Suprapubic skin (tissue), 4 donors: ENCODE data around the gene FBXL13. TPM values are rescaled to one million over a fixed set of nuclear protein-coding genes. Genes with fewer than 3 reads are reported as not detected.

Source experiments
- DNase-seq, 2 donors: peaks; one replicate each; pipeline ENCODE4 v3.0.0-alpha.2; 2019; ENCODE audit warnings: low spot score in 2 of 2
- H3K27ac ChIP-seq: fragments of 200-600 bp; sonication (generic); one replicate; pipeline ENCODE4 v1.5.1; 2019
- H3K27me3 ChIP-seq: fragments of 200-600 bp; sonication (generic); one replicate; pipeline ENCODE4 v1.5.1; 2019
- H3K36me3 ChIP-seq: fragments of 200-600 bp; sonication (generic); one replicate; pipeline ENCODE4 v1.5.1; 2019
- H3K4me1 ChIP-seq: fragments of 200-600 bp; sonication (generic); one replicate; pipeline ENCODE4 v1.5.1; 2019
- H3K4me3 ChIP-seq: fragments of 200-600 bp; sonication (generic); one replicate; pipeline ENCODE4 v1.5.1; 2019; ENCODE audit warnings: mild to moderate bottlenecking
- H3K9me3 ChIP-seq: fragments of 200-600 bp; sonication (generic); one replicate; pipeline ENCODE4 v1.5.1; 2019
- EP300 ChIP-seq: sonication (generic); formaldehyde crosslinking; IDR thresholded peaks from one replicate; pipeline ENCODE4 v1.6.1; 2017; ENCODE audit warnings: antibody characterized with exemption
- POLR2A ChIP-seq, 2 donors: fragments of 450-650 bp; IDR thresholded peaks; one replicate each; pipeline ENCODE4 v1.6.1; 2017; ENCODE audit warnings: antibody characterized with exemption in 2 of 2, mild to moderate bottlenecking in 2 of 2, moderate library complexity in 2 of 2
- POLR2AphosphoS5 ChIP-seq, 3 donors: sonication (generic); formaldehyde crosslinking; IDR thresholded peaks; one replicate each; pipeline ENCODE4 v1.6.1; 2017; ENCODE audit warnings: antibody characterized with exemption in 3 of 3
- WGBS: methylation state at CpG from one replicate; pipeline ENCODE4 v1.1.5; 2018; 5-methylcytosine and 5-hydroxymethylcytosine counted together
- total RNA-seq, 4 donors: library from RNA; depleted of rRNA; stranded (reverse); fragments of >200 nt; gene quantifications; one replicate each; pipeline ENCODE4 v1.1.0, GENCODE V29; 2016
- TF ChIP-seq, protein P1 (sequence below), 2 donors: fragments of 200-600 bp in 1 of 2; fragments of 450-650 bp in 1 of 2; sonication (generic) in 1 of 2; IDR thresholded peaks; one replicate each; pipeline ENCODE4 v1.5.1; 2016 to 2019; ENCODE audit warnings: antibody characterized with exemption in 2 of 2, mild to moderate bottlenecking in 1 of 2, moderate library complexity in 1 of 2

FBXL13 gene
- total RNA-seq, 4 donors from 2014 or later, result 0.30 to 1.4 (median 0.81) TPM

DNA sequence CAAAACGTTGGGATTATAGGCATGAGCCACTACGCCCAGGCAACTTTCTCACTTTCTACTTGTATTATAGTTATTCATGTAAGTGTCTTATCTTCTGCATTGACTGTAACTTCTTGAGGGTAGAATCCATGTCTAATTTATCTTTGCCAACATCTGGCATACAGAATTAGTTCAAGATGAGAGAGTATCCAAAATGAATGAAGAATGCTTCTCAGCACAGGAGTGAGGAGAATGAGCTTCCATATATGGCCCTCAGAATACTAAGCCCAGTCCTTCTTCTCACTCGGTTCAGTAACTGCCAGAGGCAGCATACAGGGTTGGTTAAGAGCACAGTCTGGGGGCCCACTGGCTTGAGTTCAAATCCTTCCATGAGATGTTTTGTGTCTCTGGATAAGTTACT lies 236.8 kb downstream of the FBXL13 start:
- peaks cover 13% of the 10 kb centered on the region for H3K4me1 ChIP-seq
- no peak overlapping the region for H3K27ac ChIP-seq
- no peaks in the 10 kb centered on the region for H3K9me3 ChIP-seq
- TF ChIP-seq POLR2A (IDR thresholded peaks at IDR 0.05) (no peak), EP300 (no peak), POLR2AphosphoS5 (IDR thresholded peaks at IDR 0.05) (no peak)
- TF ChIP-seq, protein P1, sequence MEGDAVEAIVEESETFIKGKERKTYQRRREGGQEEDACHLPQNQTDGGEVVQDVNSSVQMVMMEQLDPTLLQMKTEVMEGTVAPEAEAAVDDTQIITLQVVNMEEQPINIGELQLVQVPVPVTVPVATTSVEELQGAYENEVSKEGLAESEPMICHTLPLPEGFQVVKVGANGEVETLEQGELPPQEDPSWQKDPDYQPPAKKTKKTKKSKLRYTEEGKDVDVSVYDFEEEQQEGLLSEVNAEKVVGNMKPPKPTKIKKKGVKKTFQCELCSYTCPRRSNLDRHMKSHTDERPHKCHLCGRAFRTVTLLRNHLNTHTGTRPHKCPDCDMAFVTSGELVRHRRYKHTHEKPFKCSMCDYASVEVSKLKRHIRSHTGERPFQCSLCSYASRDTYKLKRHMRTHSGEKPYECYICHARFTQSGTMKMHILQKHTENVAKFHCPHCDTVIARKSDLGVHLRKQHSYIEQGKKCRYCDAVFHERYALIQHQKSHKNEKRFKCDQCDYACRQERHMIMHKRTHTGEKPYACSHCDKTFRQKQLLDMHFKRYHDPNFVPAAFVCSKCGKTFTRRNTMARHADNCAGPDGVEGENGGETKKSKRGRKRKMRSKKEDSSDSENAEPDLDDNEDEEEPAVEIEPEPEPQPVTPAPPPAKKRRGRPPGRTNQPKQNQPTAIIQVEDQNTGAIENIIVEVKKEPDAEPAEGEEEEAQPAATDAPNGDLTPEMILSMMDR (IDR thresholded peaks at IDR 0.05), result no peak
- no peak for DNase-seq
- WGBS, result 69% methylated on average over 3 of the region's 3 CpGs
- no peaks in the 10 kb centered on the region for H3K36me3 ChIP-seq
- no peaks in the 10 kb centered on the region for H3K27me3 ChIP-seq
- no peak overlapping the region for H3K4me3 ChIP-seq

DNA sequence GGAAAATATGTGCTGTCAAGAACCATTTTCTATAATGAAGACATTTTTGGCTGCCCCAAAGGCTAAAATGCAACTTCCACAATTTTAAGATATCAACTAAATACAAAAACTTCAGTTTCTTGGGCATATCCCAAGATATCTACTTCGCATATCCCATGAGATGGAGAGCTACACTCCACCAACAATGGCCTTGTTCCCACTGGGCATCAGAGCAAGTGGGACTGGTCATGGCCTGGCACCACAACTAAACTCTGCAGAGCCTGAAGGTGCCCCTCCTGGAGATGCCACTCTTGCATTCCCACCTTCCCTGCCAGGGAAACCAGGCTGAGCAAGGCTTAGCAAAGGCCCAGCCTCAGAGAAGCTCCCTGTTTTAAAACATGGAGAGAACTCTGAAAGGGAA lies 237.6 kb downstream of the FBXL13 start:
- Histone ChIP-seq H3K27me3 (no peaks in the 10 kb centered on the region), H3K4me1 (peaks cover 10% of the 10 kb centered on the region), H3K36me3 (no peaks in the 10 kb centered on the region), H3K27ac (no peak overlapping the region), H3K4me3 (no peak overlapping the region), H3K9me3 (no peaks in the 10 kb centered on the region)
- DNase-seq, result no peak
- 89% methylated on average over 1 of the region's 1 CpG for WGBS
- TF ChIP-seq POLR2AphosphoS5 (IDR thresholded peaks at IDR 0.05), result no peak
- TF ChIP-seq, protein P1 (IDR thresholded peaks at IDR 0.05), result no peak
- no peak for TF ChIP-seq EP300
- no peak for TF ChIP-seq POLR2A (IDR thresholded peaks at IDR 0.05)

DNA sequence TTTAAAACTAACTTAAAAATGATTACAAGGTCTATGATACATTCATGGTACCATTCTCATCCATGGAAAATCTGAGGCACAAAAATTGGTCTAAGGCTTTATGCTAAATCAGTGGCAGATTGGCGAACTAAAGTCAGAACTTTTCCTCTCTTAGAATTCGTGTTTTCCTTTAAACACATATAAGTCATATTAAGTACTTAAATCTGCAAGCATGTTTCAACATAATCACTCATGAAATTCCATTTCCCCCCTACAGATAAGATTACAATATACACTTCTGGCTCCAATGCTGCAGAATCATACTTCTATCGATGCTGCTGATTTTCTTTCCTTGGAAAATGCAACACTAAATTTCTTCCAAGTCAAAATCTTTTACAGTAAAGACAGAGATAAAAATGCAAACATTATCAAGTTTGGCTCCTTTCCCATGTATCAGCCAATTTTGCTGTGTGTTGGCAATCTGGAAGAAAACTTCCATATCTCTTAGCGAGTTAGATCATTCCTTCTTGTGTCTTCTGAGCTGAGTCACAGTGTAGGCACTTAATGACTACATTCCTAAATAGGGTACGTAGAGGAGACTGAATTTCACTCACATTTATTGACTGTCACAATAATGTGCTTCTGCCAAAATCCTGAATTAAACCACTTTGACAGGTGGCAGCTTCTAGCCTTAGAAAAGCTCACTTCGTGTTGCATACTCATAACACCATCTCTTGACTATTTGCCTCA lies 238.2 kb downstream of the FBXL13 start:
- no peak for DNase-seq
- WGBS, result 60% methylated on average over 6 of the region's 6 CpGs
- H3K27me3 ChIP-seq, result no peaks in the 10 kb centered on the region
- TF ChIP-seq POLR2A (IDR thresholded peaks at IDR 0.05), result no peak
- TF ChIP-seq EP300, result no peak
- TF ChIP-seq, protein P1 (IDR thresholded peaks at IDR 0.05), result no peak
- no peak for TF ChIP-seq POLR2AphosphoS5 (IDR thresholded peaks at IDR 0.05)
- H3K27ac ChIP-seq, result no peak overlapping the region
- peaks cover 8% of the 10 kb centered on the region for H3K4me1 ChIP-seq
- H3K9me3 ChIP-seq, result no peaks in the 10 kb centered on the region
- H3K36me3 ChIP-seq, result no peaks in the 10 kb centered on the region
- no peak overlapping the region for H3K4me3 ChIP-seq

DNA sequence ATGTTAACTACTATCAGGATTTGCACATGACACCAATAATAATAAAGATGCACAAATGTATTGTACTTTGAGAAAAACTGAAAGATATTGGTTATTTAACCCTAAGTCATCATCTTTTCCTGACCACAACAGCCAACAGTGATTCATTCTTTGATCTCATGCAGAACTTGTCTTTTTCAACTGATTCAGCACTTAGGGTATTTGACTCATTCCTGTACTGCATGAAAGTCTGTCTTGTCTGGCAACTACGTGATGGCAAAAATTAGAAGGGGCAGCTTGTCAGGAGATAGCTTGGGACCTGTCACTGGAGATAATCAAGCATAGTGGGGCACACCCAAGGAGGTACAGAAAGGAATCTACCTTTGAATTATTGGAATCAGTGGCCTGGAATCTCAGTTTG lies 239.6 kb downstream of the FBXL13 start:
- Histone ChIP-seq H3K27me3 (no peaks in the 10 kb centered on the region), H3K4me3 (no peak overlapping the region), H3K9me3 (no peaks in the 10 kb centered on the region), H3K27ac (no peak overlapping the region), H3K4me1 (peaks cover 8% of the 10 kb centered on the region), H3K36me3 (no peaks in the 10 kb centered on the region)
- TF ChIP-seq, protein P1 (IDR thresholded peaks at IDR 0.05), result no peak
- no peak for TF ChIP-seq EP300
- TF ChIP-seq POLR2AphosphoS5 (IDR thresholded peaks at IDR 0.05), result no peak
- no peak for TF ChIP-seq POLR2A (IDR thresholded peaks at IDR 0.05)
- no peak for DNase-seq
- WGBS, result 37% methylated on average over 1 of the region's 1 CpG

DNA sequence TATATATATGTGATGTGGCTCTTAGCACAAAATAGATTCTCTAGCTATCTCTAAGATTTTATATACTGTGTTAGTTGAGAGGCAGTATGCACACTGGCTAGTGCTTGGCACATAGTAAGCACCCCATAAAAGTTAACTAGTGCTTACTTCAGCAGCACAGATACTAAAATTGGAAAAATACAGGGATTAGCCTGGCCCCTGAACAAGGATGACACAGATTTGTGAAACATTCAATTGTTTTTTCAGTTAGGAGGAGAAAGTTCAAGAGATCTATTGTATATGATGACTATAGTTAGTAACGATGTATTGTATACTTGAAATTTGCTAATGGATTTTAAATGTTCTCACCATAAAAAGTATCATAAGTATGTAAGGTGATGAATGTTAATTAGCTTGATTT lies 240.1 kb downstream of the FBXL13 start:
- H3K27me3 ChIP-seq, result no peaks in the 10 kb centered on the region
- no peaks in the 10 kb centered on the region for H3K9me3 ChIP-seq
- TF ChIP-seq POLR2AphosphoS5 (IDR thresholded peaks at IDR 0.05) (no peak), POLR2A (IDR thresholded peaks at IDR 0.05) (no peak), EP300 (no peak)
- TF ChIP-seq, protein P1 (IDR thresholded peaks at IDR 0.05), result no peak
- DNase-seq, result no peak
- peaks cover 8% of the 10 kb centered on the region for H3K4me1 ChIP-seq
- no peak overlapping the region for H3K27ac ChIP-seq
- no peaks in the 10 kb centered on the region for H3K36me3 ChIP-seq
- WGBS, result 85% methylated on average over 1 of the region's 1 CpG
- H3K4me3 ChIP-seq, result no peak overlapping the region
